ENCODE data around the gene ABHD14A. TPM values are rescaled to one million over a fixed set of nuclear protein-coding genes. Genes with fewer than 3 reads are reported as not detected.

ABHD14A gene
- polyA plus RNA-seq, 1 donor (not counting 4 experiments of a cell fraction or from before 2014, with no cell fraction given), result 6.9 TPM

- H4K20me1 ChIP-seq (ENCODE audit: control insufficient read depth, extremely low read depth, insufficient read depth, low read length), result no peaks in the 10 kb centered on the region
- DNase-seq (ENCODE audit: low read depth, low spot score) (no peak), FAIRE-seq (no peak)
- dilution Hi-C loops (cut with MboI; ENCODE audit: extremely low pct_ligation_motif_present, low sequenced_read_pairs), result no loop called here
- H3K36me3 ChIP-seq (ENCODE audit: control insufficient read depth in 2 of 2, extremely low read depth in 1 of 2, insufficient read depth in 2 of 2, low read length in 2 of 2), result no peaks in the 10 kb centered on the region
- no peak overlapping the region for H2AFZ ChIP-seq (ENCODE audit: control insufficient read depth, low read length)
- H3K27me3 ChIP-seq (ENCODE audit: control insufficient read depth, extremely low read depth, insufficient read depth, low read length), result no peaks in the 10 kb centered on the region
- TF ChIP-seq EZH2 (IDR thresholded peaks at IDR 0.05; ENCODE audit: low read length) (no peak), CTCF (optimal IDR thresholded peaks at IDR 0.05 in 1 of 3, IDR thresholded peaks at IDR 0.05 in 1 of 3, conservative IDR thresholded peaks at IDR 0.05 in 1 of 3; ENCODE audit: extremely low read depth in 1 of 3, insufficient read depth in 2 of 3, low read length in 3 of 3) (no peak)
- no peaks in the 10 kb centered on the region for H3K9me1 ChIP-seq (ENCODE audit: control insufficient read depth, extremely low read depth, insufficient read depth, low read length)
- H3K79me2 ChIP-seq (ENCODE audit: control insufficient read depth, insufficient read depth, low read length), result no peaks in the 10 kb centered on the region
- H3K27ac ChIP-seq (ENCODE audit: control insufficient read depth, insufficient read depth, low read length), result no peak overlapping the region
- H3K4me1 ChIP-seq (ENCODE audit: control insufficient read depth, extremely low read depth, insufficient read depth, low read length), result no peaks in the 10 kb centered on the region
- no peak overlapping the region for H3K4me2 ChIP-seq (ENCODE audit: control insufficient read depth, extremely low read depth, insufficient read depth, low read depth, low read length)
- H3K9ac ChIP-seq (ENCODE audit: control insufficient read depth, extremely low read depth, insufficient read depth, low read length), result no peak overlapping the region
- no peak overlapping the region for H3K4me3 ChIP-seq (ENCODE audit: control insufficient read depth in 2 of 3, extremely low read depth in 1 of 3, insufficient read depth in 2 of 3, low read depth in 1 of 3, low read length in 3 of 3)
- no peaks in the 10 kb centered on the region for H3K9me3 ChIP-seq (ENCODE audit: control insufficient read depth, low read depth, low read length)
Observed at GRCh38 chr3:52022323-52023100, 47.6 kb downstream of the ABHD14A start.

GRCh38 chr3:52023101-52023770 is 48.4 kb downstream of the ABHD14A start:
- Histone ChIP-seq H4K20me1 (ENCODE audit: control insufficient read depth, extremely low read depth, insufficient read depth, low read length) (no peaks in the 10 kb centered on the region), H3K9ac (ENCODE audit: control insufficient read depth, extremely low read depth, insufficient read depth, low read length) (no peak overlapping the region), H3K27ac (ENCODE audit: control insufficient read depth, insufficient read depth, low read length) (no peak overlapping the region), H3K9me3 (ENCODE audit: control insufficient read depth, low read depth, low read length) (no peaks in the 10 kb centered on the region), H3K9me1 (ENCODE audit: control insufficient read depth, extremely low read depth, insufficient read depth, low read length) (no peaks in the 10 kb centered on the region), H3K79me2 (ENCODE audit: control insufficient read depth, insufficient read depth, low read length) (no peaks in the 10 kb centered on the region), H2AFZ (ENCODE audit: control insufficient read depth, low read length) (no peak overlapping the region), H3K27me3 (ENCODE audit: control insufficient read depth, extremely low read depth, insufficient read depth, low read length) (no peaks in the 10 kb centered on the region), H3K4me2 (ENCODE audit: control insufficient read depth, extremely low read depth, insufficient read depth, low read depth, low read length) (no peak overlapping the region), H3K4me3 (ENCODE audit: control insufficient read depth in 2 of 3, extremely low read depth in 1 of 3, insufficient read depth in 2 of 3, low read depth in 1 of 3, low read length in 3 of 3) (no peak overlapping the region), H3K36me3 (ENCODE audit: control insufficient read depth in 2 of 2, extremely low read depth in 1 of 2, insufficient read depth in 2 of 2, low read length in 2 of 2) (no peaks in the 10 kb centered on the region), H3K4me1 (ENCODE audit: control insufficient read depth, extremely low read depth, insufficient read depth, low read length) (no peaks in the 10 kb centered on the region)
- TF ChIP-seq CTCF (optimal IDR thresholded peaks at IDR 0.05 in 1 of 3, IDR thresholded peaks at IDR 0.05 in 1 of 3, conservative IDR thresholded peaks at IDR 0.05 in 1 of 3; ENCODE audit: extremely low read depth in 1 of 3, insufficient read depth in 2 of 3, low read length in 3 of 3), result no peak
- DNase-seq (ENCODE audit: low read depth, low spot score) (no peak), FAIRE-seq (no peak)
- dilution Hi-C loops (cut with MboI; ENCODE audit: extremely low pct_ligation_motif_present, low sequenced_read_pairs), result no loop called here

Data from keratinocyte (primary cell).